HEK293 (cell line): Measurements from ENCODE around the gene CHD5.

Experiments
- CTCF ChIP-seq: fragments of 450-650 bp; formaldehyde crosslinking; IDR thresholded peaks from 2 replicates; pipeline ENCODE4 v1.5.1; 2016; ENCODE audit warnings: missing biosample characterization, missing genetic modification characterization
- ZBTB49 ChIP-seq: fragments of 450-650 bp; formaldehyde crosslinking; IDR thresholded peaks from 2 replicates; pipeline ENCODE4 v1.5.1; 2016; ENCODE audit warnings: missing biosample characterization, missing genetic modification characterization, low read depth
- ZNF138 ChIP-seq: fragments of 450-650 bp; formaldehyde crosslinking; IDR thresholded peaks from 2 replicates; pipeline ENCODE4 v1.5.1; 2016; ENCODE audit warnings: missing biosample characterization, missing genetic modification characterization, borderline replicate concordance
- ZNF37A ChIP-seq: fragments of 450-650 bp; IDR thresholded peaks from 2 replicates; pipeline ENCODE4 v1.5.1; 2018; ENCODE audit warnings: missing biosample characterization, missing genetic modification characterization
- ZNF404 ChIP-seq: fragments of 450-650 bp; formaldehyde crosslinking; IDR thresholded peaks from 2 replicates; pipeline ENCODE4 v1.5.1; 2017; ENCODE audit warnings: missing biosample characterization, missing genetic modification characterization
- ZNF530 ChIP-seq: fragments of 450-650 bp; formaldehyde crosslinking; IDR thresholded peaks from 2 replicates; pipeline ENCODE4 v1.5.1; 2016; ENCODE audit warnings: low read depth, missing biosample characterization, missing genetic modification characterization
- ZNF558 ChIP-seq: fragments of 450-650 bp; formaldehyde crosslinking; IDR thresholded peaks from 2 replicates; pipeline ENCODE4 v1.5.1; 2016; ENCODE audit warnings: missing biosample characterization, missing genetic modification characterization
- ZNF560 ChIP-seq: fragments of 450-650 bp; formaldehyde crosslinking; IDR thresholded peaks from 2 replicates; pipeline ENCODE4 v1.5.1; 2017; ENCODE audit warnings: missing biosample characterization, missing genetic modification characterization, borderline replicate concordance
- ZNF600 ChIP-seq: fragments of 450-650 bp; formaldehyde crosslinking; IDR thresholded peaks from 2 replicates; pipeline ENCODE4 v1.5.1; 2016; ENCODE audit warnings: missing biosample characterization, missing genetic modification characterization
- ZNF670 ChIP-seq: fragments of 450-650 bp; formaldehyde crosslinking; IDR thresholded peaks from 2 replicates; pipeline ENCODE4 v1.5.1; 2016; ENCODE audit warnings: missing biosample characterization, missing genetic modification characterization, low read depth
- TF ChIP-seq, protein P1 (sequence below): fragments of 450-650 bp; formaldehyde crosslinking; IDR thresholded peaks from 2 replicates; pipeline ENCODE4 v1.5.1; 2016; ENCODE audit warnings: missing biosample characterization, missing genetic modification characterization

DNA sequence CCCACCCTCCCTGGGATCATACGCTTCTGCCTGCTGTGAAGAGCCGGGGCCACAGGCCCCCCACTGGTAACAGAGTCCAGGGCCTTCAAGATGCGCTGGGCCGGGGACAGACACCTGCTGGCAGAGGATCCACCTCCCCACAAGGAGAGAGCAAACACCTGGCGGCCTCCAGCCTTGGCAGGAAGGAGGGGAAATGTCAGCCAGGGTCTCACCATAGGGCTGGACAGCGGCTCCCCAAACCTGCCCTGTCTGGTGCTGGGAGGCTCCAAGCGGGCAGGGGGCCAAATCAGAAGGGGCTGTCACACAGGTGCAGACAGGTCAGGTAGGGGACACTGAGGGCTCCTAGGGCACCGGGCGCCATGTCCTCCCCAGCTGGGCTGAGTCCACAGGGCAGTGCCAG lies 75.5 kb downstream of the CHD5 start:
- TF ChIP-seq ZNF600 (tag by site-specific recombination): no peak
- no peak for TF ChIP-seq CTCF (tag by site-specific recombination)
- no peak for TF ChIP-seq ZNF558
- TF ChIP-seq ZNF404 (tag by site-specific recombination): no peak
- no peak for TF ChIP-seq ZNF530
- no peak for TF ChIP-seq ZNF670 (tag by site-specific recombination)
- TF ChIP-seq, protein P1, sequence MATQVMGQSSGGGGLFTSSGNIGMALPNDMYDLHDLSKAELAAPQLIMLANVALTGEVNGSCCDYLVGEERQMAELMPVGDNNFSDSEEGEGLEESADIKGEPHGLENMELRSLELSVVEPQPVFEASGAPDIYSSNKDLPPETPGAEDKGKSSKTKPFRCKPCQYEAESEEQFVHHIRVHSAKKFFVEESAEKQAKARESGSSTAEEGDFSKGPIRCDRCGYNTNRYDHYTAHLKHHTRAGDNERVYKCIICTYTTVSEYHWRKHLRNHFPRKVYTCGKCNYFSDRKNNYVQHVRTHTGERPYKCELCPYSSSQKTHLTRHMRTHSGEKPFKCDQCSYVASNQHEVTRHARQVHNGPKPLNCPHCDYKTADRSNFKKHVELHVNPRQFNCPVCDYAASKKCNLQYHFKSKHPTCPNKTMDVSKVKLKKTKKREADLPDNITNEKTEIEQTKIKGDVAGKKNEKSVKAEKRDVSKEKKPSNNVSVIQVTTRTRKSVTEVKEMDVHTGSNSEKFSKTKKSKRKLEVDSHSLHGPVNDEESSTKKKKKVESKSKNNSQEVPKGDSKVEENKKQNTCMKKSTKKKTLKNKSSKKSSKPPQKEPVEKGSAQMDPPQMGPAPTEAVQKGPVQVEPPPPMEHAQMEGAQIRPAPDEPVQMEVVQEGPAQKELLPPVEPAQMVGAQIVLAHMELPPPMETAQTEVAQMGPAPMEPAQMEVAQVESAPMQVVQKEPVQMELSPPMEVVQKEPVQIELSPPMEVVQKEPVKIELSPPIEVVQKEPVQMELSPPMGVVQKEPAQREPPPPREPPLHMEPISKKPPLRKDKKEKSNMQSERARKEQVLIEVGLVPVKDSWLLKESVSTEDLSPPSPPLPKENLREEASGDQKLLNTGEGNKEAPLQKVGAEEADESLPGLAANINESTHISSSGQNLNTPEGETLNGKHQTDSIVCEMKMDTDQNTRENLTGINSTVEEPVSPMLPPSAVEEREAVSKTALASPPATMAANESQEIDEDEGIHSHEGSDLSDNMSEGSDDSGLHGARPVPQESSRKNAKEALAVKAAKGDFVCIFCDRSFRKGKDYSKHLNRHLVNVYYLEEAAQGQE: no peak
- TF ChIP-seq ZNF560 (tag by site-specific recombination): no peak
- TF ChIP-seq ZNF138 (tag by site-specific recombination): no peak
- TF ChIP-seq ZNF37A (tag by site-specific recombination): no peak
- no peak for TF ChIP-seq ZBTB49
